GM12874 (cell line): Measurements from ENCODE around the gene PDE2A.

Experiments
- CTCF ChIP-seq: IDR thresholded peaks from 2 replicates; pipeline ENCODE4 v1.5.1; 2011; ENCODE audit warnings: low read depth, mild to moderate bottlenecking, control low read depth, low read length, moderate library complexity; ENCODE audit not compliant: insufficient read depth

PDE2A gene

DNA sequence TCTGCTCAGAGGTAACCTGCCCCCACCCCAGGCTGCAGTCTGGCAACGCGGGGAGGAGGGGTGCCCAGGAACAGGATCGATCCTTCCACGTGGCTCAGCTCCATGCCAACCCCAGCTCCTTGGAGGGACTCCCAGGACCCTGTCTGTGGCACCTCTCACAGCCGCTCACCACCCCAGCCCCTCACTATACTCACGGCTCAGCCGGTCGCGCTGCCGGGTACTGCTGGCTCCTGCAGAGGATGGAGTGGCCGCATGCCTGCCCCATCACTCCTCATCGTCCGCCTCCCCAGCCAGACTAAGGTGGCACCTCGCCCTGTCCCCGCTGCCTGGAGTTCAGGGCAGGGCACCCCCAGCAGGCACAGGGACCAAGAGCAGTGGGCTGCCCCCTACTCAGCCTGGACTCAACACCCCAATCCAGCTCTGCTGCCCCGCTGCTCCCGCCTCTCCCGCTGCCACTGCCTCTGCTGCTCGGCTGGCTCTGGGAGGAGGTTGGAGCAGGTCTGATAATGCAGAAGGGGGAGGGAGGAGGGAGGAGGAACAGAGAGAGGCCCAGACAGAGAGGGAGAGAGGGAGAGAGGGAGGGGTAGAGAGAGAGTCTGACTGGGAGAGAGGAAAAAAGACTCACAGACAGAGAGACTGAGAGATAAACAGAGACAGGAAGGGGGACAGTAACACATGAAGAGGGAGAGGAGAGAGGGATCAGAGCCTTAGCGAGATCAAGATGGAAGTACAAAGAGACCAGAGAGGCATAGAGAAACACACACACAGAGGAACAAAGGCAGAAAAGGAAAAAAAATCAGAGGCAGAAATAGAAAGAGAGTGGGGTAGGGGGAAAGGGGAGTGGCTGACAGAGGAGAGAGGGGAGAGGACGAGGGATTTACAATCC, at the start of gene PDE2A:
TSS of gene PDE2A (minus strand) at position 480 of the 886 bp plus-strand sequence. CDS start at position 265, 215 bp downstream.
- no peak for TF ChIP-seq CTCF

DNA sequence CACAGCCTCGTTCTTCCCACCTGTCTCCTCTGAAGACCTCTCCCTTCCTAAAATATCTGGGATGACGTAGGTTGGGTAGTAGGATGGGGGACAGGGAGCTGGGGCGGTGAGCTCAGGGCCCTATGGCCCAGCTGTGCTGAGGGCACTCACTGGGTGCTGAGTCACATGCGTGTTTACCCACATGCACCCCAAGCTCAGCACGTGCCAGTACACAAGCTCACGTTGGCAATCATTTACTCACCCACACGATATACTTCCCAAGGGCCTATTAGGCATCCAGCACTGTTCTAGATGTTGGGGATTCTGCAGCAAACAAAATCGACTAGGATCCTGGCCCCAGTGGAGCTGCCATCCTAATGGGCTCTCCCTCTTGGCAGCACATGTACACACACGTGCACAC, 49.3 kb upstream of the PDE2A start:
- no peak for TF ChIP-seq CTCF

DNA sequence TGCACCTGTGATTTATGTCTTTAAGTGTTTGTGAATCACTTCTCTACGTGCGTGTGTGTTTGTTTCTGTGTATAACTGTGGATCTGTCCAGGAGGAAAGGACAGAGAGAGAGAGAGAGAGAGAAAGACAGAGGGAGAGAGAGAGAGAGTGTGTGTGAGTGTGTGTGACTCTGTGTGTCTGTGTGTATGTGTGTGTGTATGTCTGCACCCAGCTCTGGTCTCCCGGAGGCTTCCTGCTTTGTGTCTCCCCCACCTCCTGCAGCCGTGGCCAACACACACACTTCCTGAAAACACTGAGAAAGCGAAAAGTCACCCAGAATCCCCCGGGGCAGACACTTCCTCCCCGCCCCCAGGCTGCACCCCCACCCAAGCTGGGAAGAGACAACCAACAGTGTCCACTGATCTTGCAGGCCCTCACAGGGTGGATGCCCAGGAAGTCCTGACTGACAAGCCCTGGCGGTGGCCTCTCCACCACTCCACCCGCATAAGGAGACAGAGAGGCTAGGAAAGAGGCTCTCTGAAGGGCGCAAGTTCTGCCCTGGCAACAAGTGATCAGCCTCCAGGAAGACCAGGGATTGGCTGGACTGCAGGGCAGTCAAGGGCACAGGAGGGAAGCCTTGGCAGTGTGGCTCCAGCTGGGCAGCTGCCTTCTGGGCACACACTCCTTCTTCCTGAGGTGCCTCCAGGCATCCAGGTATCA, 48.0 kb upstream of the PDE2A start:
- TF ChIP-seq CTCF: no peak

DNA sequence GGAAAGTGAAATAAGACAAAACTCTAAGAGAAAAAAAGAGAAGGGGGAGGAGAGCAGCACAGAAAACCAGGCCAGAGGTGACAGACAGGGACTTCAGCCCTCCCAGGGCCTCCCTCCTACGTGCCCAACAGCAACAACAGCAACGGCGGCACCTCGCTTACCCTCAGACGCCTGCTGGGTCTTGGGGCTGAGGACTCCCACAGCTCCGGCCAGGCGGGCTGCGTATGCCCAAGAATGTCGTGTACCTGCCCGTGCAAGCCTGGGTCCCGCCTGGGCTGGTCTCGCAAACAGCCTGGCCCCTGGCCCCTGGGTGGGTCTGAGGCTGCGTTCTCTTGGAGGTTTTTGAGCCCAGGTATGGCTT, 47.4 kb upstream of the PDE2A start:
- TF ChIP-seq CTCF: no peak

GRCh38 chr11:72721276-72721675, 47.1 kb upstream of the PDE2A start:
- no peak for TF ChIP-seq CTCF

- TF ChIP-seq CTCF: no peak
Measured at GRCh38 chr11:72720784-72721183, 46.6 kb upstream of the PDE2A start.

DNA sequence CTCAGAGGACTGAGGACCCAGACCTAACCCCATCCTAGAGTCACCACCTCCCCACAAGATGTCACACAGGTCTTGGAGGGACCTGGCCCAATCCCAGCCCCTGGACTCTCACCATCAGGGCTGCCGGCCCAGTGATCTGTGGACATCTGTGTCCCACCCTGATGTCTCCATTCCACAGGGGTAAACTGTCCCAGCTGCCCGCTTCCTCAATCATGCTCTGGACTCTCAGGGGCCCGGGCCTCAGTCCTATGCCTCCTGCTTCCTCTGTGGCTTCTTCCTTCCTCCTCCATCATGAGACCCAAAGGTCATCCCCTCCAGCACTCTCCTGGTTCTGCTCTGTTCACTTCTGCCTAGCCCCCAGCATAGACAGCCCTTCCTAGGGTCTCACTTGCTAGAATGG, 45.8 kb upstream of the PDE2A start:
- TF ChIP-seq CTCF: no peak
